Measurements from ENCODE around the gene ADAMTS3. TPM values are rescaled to one million over a fixed set of nuclear protein-coding genes. Genes with fewer than 3 reads are reported as not detected.

ADAMTS3 gene
- total RNA-seq, 1 donor from 2014 or later = 11.0 TPM

DNA sequence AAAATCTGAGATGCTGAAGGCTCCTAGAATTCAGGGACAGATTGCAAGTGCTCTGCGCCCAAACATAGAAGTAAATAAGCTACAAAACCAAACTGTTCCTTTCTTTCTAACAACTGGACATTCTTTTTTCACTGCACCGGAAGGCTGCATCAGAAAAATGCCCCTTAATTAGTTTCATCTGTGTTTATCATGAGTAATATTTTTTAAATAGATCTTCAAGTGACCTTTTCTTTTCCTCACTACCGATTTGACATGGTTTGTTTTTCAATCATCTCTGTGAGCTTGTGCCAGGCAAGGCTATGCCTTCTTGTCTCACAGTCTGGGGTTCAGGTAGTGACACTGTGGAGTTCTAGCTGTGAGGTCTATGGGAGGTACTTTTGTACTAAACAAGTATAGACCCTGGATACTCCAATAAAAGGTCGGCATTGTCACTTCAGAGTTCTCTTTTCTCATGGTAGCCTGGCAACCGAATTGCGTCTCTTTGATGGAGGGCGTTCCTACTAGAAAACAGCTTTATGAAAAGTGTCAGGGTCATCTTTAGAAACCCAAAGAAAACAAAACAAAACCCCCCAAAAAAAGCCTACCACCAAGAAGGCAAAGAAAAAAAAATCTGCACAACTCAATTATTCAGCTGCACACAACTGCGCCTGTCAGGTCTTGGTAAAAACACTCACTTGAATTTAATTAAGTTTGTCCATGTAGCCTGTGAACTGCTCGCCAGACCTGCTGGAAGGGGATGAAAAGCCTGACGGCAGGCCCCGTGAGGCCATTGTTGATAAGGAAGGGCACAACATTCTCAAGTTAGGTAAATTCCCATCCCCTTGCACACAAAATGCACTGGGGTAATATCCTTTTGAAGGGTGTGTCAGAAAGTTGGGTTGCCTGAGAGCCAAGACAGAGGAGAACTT is 22.8 kb upstream of the ADAMTS3 start:
- peak overlapping the region; percentile 37 for H3K27ac Mint-ChIP-seq
- peaks cover 3% of the 10 kb centered on the region for H3K4me1 Mint-ChIP-seq
- no peaks in the 10 kb centered on the region for H3K36me3 Mint-ChIP-seq
- no peak overlapping the region for H3K4me3 Mint-ChIP-seq
- no peaks in the 10 kb centered on the region for H3K27me3 Mint-ChIP-seq (ENCODE audit: low read depth)
- peaks cover 9% of the 10 kb centered on the region for H3K9me3 Mint-ChIP-seq
- no peak for TF ChIP-seq CTCF (IDR thresholded peaks at IDR 0.05; ENCODE audit: unreplicated experiment)
- no peak for DNase-seq (ENCODE audit: low spot score in 2 of 2, unreplicated experiment in 2 of 2)

- Mint-ChIP-seq H3K27ac (no peak overlapping the region), H3K36me3 (no peaks in the 10 kb centered on the region), H3K9me3 (no peaks in the 10 kb centered on the region), H3K27me3 (ENCODE audit: low read depth) (no peaks in the 10 kb centered on the region), H3K4me1 (peaks cover 3% of the 10 kb centered on the region), H3K4me3 (no peak overlapping the region)
- no peak for DNase-seq (ENCODE audit: low spot score in 2 of 2, unreplicated experiment in 2 of 2)
- TF ChIP-seq CTCF (IDR thresholded peaks at IDR 0.05; ENCODE audit: unreplicated experiment) = no peak
Measured at GRCh38 chr4:72587334-72587733, 18.3 kb upstream of the ADAMTS3 start.

- H3K4me1 Mint-ChIP-seq = no peaks in the 10 kb centered on the region
- H3K27ac Mint-ChIP-seq = no peak overlapping the region
- no peak overlapping the region for H3K4me3 Mint-ChIP-seq
- no peaks in the 10 kb centered on the region for H3K27me3 Mint-ChIP-seq (ENCODE audit: low read depth)
- no peaks in the 10 kb centered on the region for H3K9me3 Mint-ChIP-seq
- DNase-seq (ENCODE audit: low spot score in 2 of 2, unreplicated experiment in 2 of 2) = no peak
- H3K36me3 Mint-ChIP-seq = no peaks in the 10 kb centered on the region
- no peak for TF ChIP-seq CTCF (IDR thresholded peaks at IDR 0.05; ENCODE audit: unreplicated experiment)
Measured at GRCh38 chr4:72582853-72583252, 13.8 kb upstream of the ADAMTS3 start.

DNA sequence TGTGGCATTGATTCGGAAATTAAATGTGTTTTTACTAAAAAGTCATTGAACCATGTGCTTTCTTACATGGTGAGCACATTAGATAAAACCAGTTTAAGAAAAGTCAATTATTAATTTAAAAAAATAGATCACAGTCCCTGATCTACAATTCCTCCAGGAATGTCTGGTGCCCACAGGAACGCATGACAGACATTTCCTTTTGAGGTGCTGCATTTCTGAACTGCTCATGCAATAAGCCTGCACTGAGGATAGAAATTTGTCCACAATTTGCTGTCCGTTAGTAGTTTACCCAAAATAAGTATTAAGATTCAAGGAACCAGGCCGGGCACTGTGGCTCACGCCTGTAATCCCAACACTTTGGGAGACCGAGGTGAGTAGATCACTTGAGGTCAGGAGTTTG is 8.2 kb upstream of the ADAMTS3 start:
- Mint-ChIP-seq H3K4me1 (no peaks in the 10 kb centered on the region), H3K27ac (no peak overlapping the region), H3K27me3 (ENCODE audit: low read depth) (no peaks in the 10 kb centered on the region), H3K9me3 (no peaks in the 10 kb centered on the region), H3K36me3 (no peaks in the 10 kb centered on the region), H3K4me3 (no peak overlapping the region)
- TF ChIP-seq CTCF (IDR thresholded peaks at IDR 0.05; ENCODE audit: unreplicated experiment) = no peak
- DNase-seq (ENCODE audit: low spot score in 2 of 2, unreplicated experiment in 2 of 2) = no peak

DNA sequence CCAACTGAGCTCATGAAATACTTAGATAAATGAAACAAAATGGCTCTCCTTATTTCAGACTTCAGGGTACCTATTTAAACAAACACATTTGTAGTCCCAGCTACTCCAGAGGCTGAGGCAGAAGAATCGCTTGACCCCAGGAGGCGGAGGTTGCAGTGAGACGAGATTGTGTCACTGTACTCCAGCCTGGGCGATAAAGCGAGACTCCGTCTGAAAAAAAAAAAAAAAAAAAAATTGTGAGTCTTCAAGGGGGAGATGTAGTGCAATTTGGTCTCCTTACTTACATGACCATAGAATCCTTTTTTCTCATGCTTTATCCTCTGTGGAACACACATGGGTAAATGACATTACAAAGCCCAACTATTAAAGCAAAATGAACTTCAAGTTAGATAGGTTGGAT is 2.3 kb upstream of the ADAMTS3 start:
- DNase-seq (ENCODE audit: low spot score in 2 of 2, unreplicated experiment in 2 of 2) = no peak
- no peak for TF ChIP-seq CTCF (IDR thresholded peaks at IDR 0.05; ENCODE audit: unreplicated experiment)
- H3K36me3 Mint-ChIP-seq = no peaks in the 10 kb centered on the region
- H3K27ac Mint-ChIP-seq = no peak overlapping the region
- H3K4me1 Mint-ChIP-seq = peaks cover 24% of the 10 kb centered on the region
- H3K9me3 Mint-ChIP-seq = no peaks in the 10 kb centered on the region
- no peaks in the 10 kb centered on the region for H3K27me3 Mint-ChIP-seq (ENCODE audit: low read depth)
- no peak overlapping the region for H3K4me3 Mint-ChIP-seq
